ENCODE results near the gene AK5.

Gene AK5

GRCh38 chr1:77546890-77547289 is 265.1 kb downstream of the AK5 start:
- no peak for DNase-seq (ENCODE audit: low read depth)
- TF ChIP-seq CTCF (IDR thresholded peaks at IDR 0.05; ENCODE audit: low read depth, low read length, missing control alignments), result no peak
- no peak overlapping the region for H3K4me3 ChIP-seq (ENCODE audit: low read depth, low read length)
- in situ Hi-C loops (cut with HindIII; ENCODE audit: low sequenced_read_pairs), result no loop called here

- in situ Hi-C loops (cut with HindIII; ENCODE audit: low sequenced_read_pairs), result no loop called here
- no peak for DNase-seq (ENCODE audit: low read depth)
- TF ChIP-seq CTCF (IDR thresholded peaks at IDR 0.05; ENCODE audit: low read depth, low read length, missing control alignments), result no peak
- H3K4me3 ChIP-seq (ENCODE audit: low read depth, low read length), result no peak overlapping the region
These were observed 266.5 kb downstream of the AK5 start for GRCh38 chr1:77548285-77548684.

GRCh38 chr1:77550135-77550534 is 268.3 kb downstream of the AK5 start:
- TF ChIP-seq CTCF (IDR thresholded peaks at IDR 0.05; ENCODE audit: low read depth, low read length, missing control alignments), result no peak
- in situ Hi-C loops (cut with HindIII; ENCODE audit: low sequenced_read_pairs), result no loop called here
- no peak overlapping the region for H3K4me3 ChIP-seq (ENCODE audit: low read depth, low read length)
- no peak for DNase-seq (ENCODE audit: low read depth)

GRCh38 chr1:77552626-77553025 is 270.8 kb downstream of the AK5 start:
- in situ Hi-C loops (cut with HindIII; ENCODE audit: low sequenced_read_pairs), result no loop called here
- no peak for DNase-seq (ENCODE audit: low read depth)
- no peak overlapping the region for H3K4me3 ChIP-seq (ENCODE audit: low read depth, low read length)
- no peak for TF ChIP-seq CTCF (IDR thresholded peaks at IDR 0.05; ENCODE audit: low read depth, low read length, missing control alignments)

- no peak for TF ChIP-seq CTCF (IDR thresholded peaks at IDR 0.05; ENCODE audit: low read depth, low read length, missing control alignments)
- in situ Hi-C loops (cut with HindIII; ENCODE audit: low sequenced_read_pairs), result no loop called here
- no peak overlapping the region for H3K4me3 ChIP-seq (ENCODE audit: low read depth, low read length)
- no peak for DNase-seq (ENCODE audit: low read depth)
These were observed 271.9 kb downstream of the AK5 start for GRCh38 chr1:77553568-77554291.

- TF ChIP-seq CTCF (IDR thresholded peaks at IDR 0.05; ENCODE audit: low read depth, low read length, missing control alignments), result no peak
- H3K4me3 ChIP-seq (ENCODE audit: low read depth, low read length), result no peak overlapping the region
- in situ Hi-C loops (cut with HindIII; ENCODE audit: low sequenced_read_pairs), result no loop called here
- no peak for DNase-seq (ENCODE audit: low read depth)
These were observed 274.2 kb downstream of the AK5 start for GRCh38 chr1:77556045-77556444.
